ENCODE measurements around the gene NAPA.
A peak's percentile ranks its signal among the peaks of the same experiment; 100 is the strongest.

Gene NAPA

GRCh38 chr19:47445937-47446402 is 68.9 kb downstream of the NAPA start:
- Mint-ChIP-seq H3K9me3 (no peaks in the 10 kb centered on the region), H3K4me3 (peak overlapping the region; percentile 64), H3K36me3 (no peaks in the 10 kb centered on the region), H3K27ac (peak overlapping the region; percentile 42), H3K4me1 (peaks cover 51% of the 10 kb centered on the region), H3K27me3 (peaks cover 21% of the 10 kb centered on the region)

DNA sequence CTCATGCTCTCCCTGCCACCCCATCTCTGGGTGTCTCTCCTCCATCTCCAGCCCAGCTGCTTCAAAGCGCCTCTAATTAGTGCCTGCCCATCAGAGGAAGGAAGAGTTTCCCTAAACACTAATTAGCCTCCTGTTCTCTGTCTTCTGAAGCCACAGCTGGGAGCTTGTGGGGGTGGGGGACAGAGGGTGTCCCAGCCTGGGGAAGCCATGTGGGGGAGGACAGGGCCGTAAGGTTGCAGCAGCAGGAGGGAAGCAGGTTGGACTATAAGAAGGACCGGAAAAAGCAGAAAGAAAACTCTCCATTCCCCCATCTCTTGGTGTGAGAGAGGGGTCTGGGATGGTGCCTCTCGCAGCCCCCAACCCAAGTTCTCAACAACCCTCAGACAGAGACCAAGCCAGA is 69.3 kb downstream of the NAPA start:
- peaks cover 21% of the 10 kb centered on the region for H3K27me3 Mint-ChIP-seq

DNA sequence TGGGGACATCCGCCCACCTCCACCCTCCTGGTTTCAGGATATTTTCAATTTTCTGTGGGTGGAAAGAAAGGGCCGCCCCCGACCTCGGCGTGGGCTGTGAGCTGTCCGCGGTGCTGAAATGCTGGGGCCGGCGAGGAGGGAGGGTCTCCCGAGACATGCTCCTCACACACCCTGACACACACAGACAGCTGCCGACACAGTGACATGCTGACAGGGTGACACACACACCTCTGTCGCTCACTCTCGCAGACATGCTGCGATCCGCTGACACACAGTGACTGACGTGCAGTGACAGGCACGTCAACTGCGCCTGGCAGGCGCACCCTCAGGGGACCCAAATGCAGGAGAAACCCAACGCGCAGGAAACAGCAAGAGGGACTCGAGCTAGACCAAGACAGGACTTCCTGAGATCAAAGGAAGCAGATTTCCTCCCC is 70.5 kb downstream of the NAPA start:
- no peaks in the 10 kb centered on the region for H3K36me3 Mint-ChIP-seq
- H3K4me1 Mint-ChIP-seq: peaks cover 51% of the 10 kb centered on the region
- H3K27me3 Mint-ChIP-seq: peaks cover 25% of the 10 kb centered on the region
- no peaks in the 10 kb centered on the region for H3K9me3 Mint-ChIP-seq
- peak overlapping the region; percentile 48 for H3K27ac Mint-ChIP-seq
- peak overlapping the region; percentile 79 for H3K4me3 Mint-ChIP-seq

More for the DNA sequence above, 69.3 kb downstream of the NAPA start:
- Mint-ChIP-seq H3K9me3 (no peaks in the 10 kb centered on the region), H3K27ac (no peak overlapping the region), H3K4me1 (peaks cover 51% of the 10 kb centered on the region), H3K4me3 (peak overlapping the region; percentile 64), H3K36me3 (no peaks in the 10 kb centered on the region)

DNA sequence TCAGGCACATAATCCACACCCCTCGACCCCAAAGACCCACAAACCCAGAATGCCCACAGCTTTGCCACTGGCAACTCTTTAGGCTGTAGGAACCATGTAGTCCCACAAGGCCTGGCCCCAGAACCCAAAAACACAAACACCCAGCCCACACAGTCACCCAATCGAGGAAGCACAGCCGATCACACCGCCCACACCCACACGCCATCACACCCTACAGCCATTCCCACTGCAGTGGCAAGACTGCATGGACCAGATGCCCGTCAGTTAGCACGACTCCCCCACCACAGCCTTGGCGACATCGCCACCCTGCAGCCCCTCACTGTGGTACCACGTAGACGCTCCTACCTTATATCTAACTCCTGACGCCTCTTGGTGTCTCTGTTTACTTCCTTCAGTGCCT is 71.5 kb downstream of the NAPA start:
- H3K4me1 Mint-ChIP-seq: peaks cover 49% of the 10 kb centered on the region
- H3K36me3 Mint-ChIP-seq: no peaks in the 10 kb centered on the region
- peaks cover 28% of the 10 kb centered on the region for H3K27me3 Mint-ChIP-seq
- H3K4me3 Mint-ChIP-seq: no peak overlapping the region
- H3K27ac Mint-ChIP-seq: no peak overlapping the region
- no peaks in the 10 kb centered on the region for H3K9me3 Mint-ChIP-seq

GRCh38 chr19:47438793-47439220 is 76.1 kb downstream of the NAPA start:
- no peaks in the 10 kb centered on the region for H3K9me3 Mint-ChIP-seq
- H3K36me3 Mint-ChIP-seq: no peaks in the 10 kb centered on the region
- H3K4me3 Mint-ChIP-seq: no peak overlapping the region
- H3K27ac Mint-ChIP-seq: no peak overlapping the region
- peaks cover 23% of the 10 kb centered on the region for H3K27me3 Mint-ChIP-seq
- peaks cover 25% of the 10 kb centered on the region for H3K4me1 Mint-ChIP-seq

All from activated naive CD4-positive, alpha-beta T cell treated with anti-CD3 and anti-CD28 coated beads, Interleukin-2, amount 50 U/mL, for 24 hours (primary cell).